Measurements from ENCODE around the gene NAV3.

Gene NAV3

GRCh38 chr12:77947746-77948145 lies 117.1 kb downstream of the NAV3 start:
- Histone ChIP-seq H2BK120ac (ENCODE audit: low read depth, low read length) (no peak overlapping the region), H3K9ac (ENCODE audit: low read depth, low read length, poor library complexity) (no peak overlapping the region), H2BK12ac (ENCODE audit: low read length) (no peak overlapping the region), H3K27me3 (ENCODE audit: control insufficient read depth in 3 of 3, insufficient read depth in 3 of 3, low read depth in 1 of 3, low read length in 3 of 3) (no peaks in the 10 kb centered on the region), H3K36me3 (replicated peaks in 1 of 2; ENCODE audit: control insufficient read depth in 2 of 2, insufficient read depth in 2 of 2, low read length in 2 of 2) (no peaks in the 10 kb centered on the region), H4K91ac (ENCODE audit: low read depth, low read length, poor library complexity) (no peak overlapping the region), H3K9me3 (replicated peaks in 1 of 2; ENCODE audit: control insufficient read depth in 2 of 2, insufficient read depth in 1 of 2, low read depth in 1 of 2, low read length in 2 of 2) (no peaks in the 10 kb centered on the region), H3K4ac (ENCODE audit: low read length) (no peak overlapping the region), H3K18ac (ENCODE audit: low read length) (no peak overlapping the region), H2AK5ac (ENCODE audit: low read depth, low read length) (no peak overlapping the region), H3K23ac (ENCODE audit: low read depth, low read length, poor library complexity) (no peak overlapping the region), H3K4me1 (ENCODE audit: control insufficient read depth in 2 of 2, insufficient read depth in 1 of 2, low read depth in 1 of 2, low read length in 2 of 2) (peaks cover 0 to 6% of the 10 kb centered on the region in 2 donors), H2AFZ (ENCODE audit: low read length) (no peak overlapping the region), H3K14ac (ENCODE audit: low read length) (no peak overlapping the region), H3K4me2 (ENCODE audit: insufficient read depth, low read length, poor library complexity, severe bottlenecking) (no peak overlapping the region), H2BK15ac (ENCODE audit: low read length) (no peak overlapping the region), H3K4me3 (ENCODE audit: low read length in 2 of 2) (no peak overlapping the region), H4K8ac (ENCODE audit: low read depth, low read length) (no peak overlapping the region), H3K79me1 (ENCODE audit: low read depth, low read length) (no peaks in the 10 kb centered on the region), H2BK5ac (ENCODE audit: low read length) (no peak overlapping the region), H3K27ac (replicated peaks; ENCODE audit: low read length) (no peak overlapping the region)
- no peak for DNase-seq (ENCODE audit: low spot score)
- WGBS, 2 donors (ENCODE audit: extremely low coverage in 2 of 2, insufficient read length in 2 of 2, insufficient replicate concordance in 1 of 2): no CpG with 5 or more reads among the region's 1 CpG

GRCh38 chr12:77949943-77950342 lies 119.2 kb downstream of the NAV3 start:
- no peak overlapping the region for H2AFZ ChIP-seq (ENCODE audit: low read length)
- no peak overlapping the region for H3K27ac ChIP-seq (replicated peaks; ENCODE audit: low read length)
- H2BK5ac ChIP-seq (ENCODE audit: low read length): no peak overlapping the region
- H3K4me1 ChIP-seq (ENCODE audit: control insufficient read depth in 2 of 2, insufficient read depth in 1 of 2, low read depth in 1 of 2, low read length in 2 of 2): peaks cover 0 to 6% of the 10 kb centered on the region in 2 donors
- H3K23ac ChIP-seq (ENCODE audit: low read depth, low read length, poor library complexity): no peak overlapping the region
- no peak overlapping the region for H3K14ac ChIP-seq (ENCODE audit: low read length)
- no peak overlapping the region for H2BK120ac ChIP-seq (ENCODE audit: low read depth, low read length)
- no peak overlapping the region for H2BK12ac ChIP-seq (ENCODE audit: low read length)
- H4K8ac ChIP-seq (ENCODE audit: low read depth, low read length): no peak overlapping the region
- H4K91ac ChIP-seq (ENCODE audit: low read depth, low read length, poor library complexity): no peak overlapping the region
- no peak for DNase-seq (ENCODE audit: low spot score)
- no peak overlapping the region for H3K4me3 ChIP-seq (ENCODE audit: low read length in 2 of 2)
- no peak overlapping the region for H3K9ac ChIP-seq (ENCODE audit: low read depth, low read length, poor library complexity)
- no peak overlapping the region for H2BK15ac ChIP-seq (ENCODE audit: low read length)
- H3K36me3 ChIP-seq (replicated peaks in 1 of 2; ENCODE audit: control insufficient read depth in 2 of 2, insufficient read depth in 2 of 2, low read length in 2 of 2): no peaks in the 10 kb centered on the region
- H3K9me3 ChIP-seq (replicated peaks in 1 of 2; ENCODE audit: control insufficient read depth in 2 of 2, insufficient read depth in 1 of 2, low read depth in 1 of 2, low read length in 2 of 2): no peaks in the 10 kb centered on the region
- H3K79me1 ChIP-seq (ENCODE audit: low read depth, low read length): no peaks in the 10 kb centered on the region
- no peak overlapping the region for H3K4me2 ChIP-seq (ENCODE audit: insufficient read depth, low read length, poor library complexity, severe bottlenecking)
- H2AK5ac ChIP-seq (ENCODE audit: low read depth, low read length): no peak overlapping the region
- H3K27me3 ChIP-seq (ENCODE audit: control insufficient read depth in 3 of 3, insufficient read depth in 3 of 3, low read depth in 1 of 3, low read length in 3 of 3): no peaks in the 10 kb centered on the region
- no peak overlapping the region for H3K18ac ChIP-seq (ENCODE audit: low read length)
- H3K4ac ChIP-seq (ENCODE audit: low read length): no peak overlapping the region

- no peak for DNase-seq (ENCODE audit: low spot score)
- Histone ChIP-seq H3K27me3 (ENCODE audit: control insufficient read depth in 3 of 3, insufficient read depth in 3 of 3, low read depth in 1 of 3, low read length in 3 of 3) (no peaks in the 10 kb centered on the region), H2BK12ac (ENCODE audit: low read length) (no peak overlapping the region), H3K4me1 (ENCODE audit: control insufficient read depth in 2 of 2, insufficient read depth in 1 of 2, low read depth in 1 of 2, low read length in 2 of 2) (no peaks in the 10 kb centered on the region), H3K9ac (ENCODE audit: low read depth, low read length, poor library complexity) (no peak overlapping the region), H3K23ac (ENCODE audit: low read depth, low read length, poor library complexity) (no peak overlapping the region), H2BK15ac (ENCODE audit: low read length) (no peak overlapping the region), H2BK120ac (ENCODE audit: low read depth, low read length) (no peak overlapping the region), H4K8ac (ENCODE audit: low read depth, low read length) (no peak overlapping the region), H3K4me2 (ENCODE audit: insufficient read depth, low read length, poor library complexity, severe bottlenecking) (no peak overlapping the region), H2AFZ (ENCODE audit: low read length) (no peak overlapping the region), H3K4ac (ENCODE audit: low read length) (no peak overlapping the region), H2BK5ac (ENCODE audit: low read length) (no peak overlapping the region), H3K4me3 (ENCODE audit: low read length in 2 of 2) (no peak overlapping the region), H3K18ac (ENCODE audit: low read length) (no peak overlapping the region), H4K91ac (ENCODE audit: low read depth, low read length, poor library complexity) (no peak overlapping the region), H3K27ac (replicated peaks; ENCODE audit: low read length) (no peak overlapping the region), H3K14ac (ENCODE audit: low read length) (no peak overlapping the region), H3K9me3 (replicated peaks in 1 of 2; ENCODE audit: control insufficient read depth in 2 of 2, insufficient read depth in 1 of 2, low read depth in 1 of 2, low read length in 2 of 2) (no peaks in the 10 kb centered on the region), H3K79me1 (ENCODE audit: low read depth, low read length) (no peaks in the 10 kb centered on the region), H2AK5ac (ENCODE audit: low read depth, low read length) (no peak overlapping the region), H3K36me3 (replicated peaks in 1 of 2; ENCODE audit: control insufficient read depth in 2 of 2, insufficient read depth in 2 of 2, low read length in 2 of 2) (no peaks in the 10 kb centered on the region)
- 100% methylated on average over 1 of the region's 7 CpGs; no CpG with 5 or more reads in 1 of the 2 donors for WGBS, 2 donors (ENCODE audit: extremely low coverage in 2 of 2, insufficient read length in 2 of 2, insufficient replicate concordance in 1 of 2)
Measured at GRCh38 chr12:77953528-77954205, 123.0 kb downstream of the NAV3 start.

- Histone ChIP-seq H3K36me3 (replicated peaks in 1 of 2; ENCODE audit: control insufficient read depth in 2 of 2, insufficient read depth in 2 of 2, low read length in 2 of 2) (no peaks in the 10 kb centered on the region), H2BK5ac (ENCODE audit: low read length) (no peak overlapping the region), H3K14ac (ENCODE audit: low read length) (no peak overlapping the region), H2BK15ac (ENCODE audit: low read length) (no peak overlapping the region), H3K27ac (replicated peaks; ENCODE audit: low read length) (no peak overlapping the region), H2BK120ac (ENCODE audit: low read depth, low read length) (no peak overlapping the region), H3K18ac (ENCODE audit: low read length) (no peak overlapping the region), H3K4me2 (ENCODE audit: insufficient read depth, low read length, poor library complexity, severe bottlenecking) (no peak overlapping the region), H2AK5ac (ENCODE audit: low read depth, low read length) (no peak overlapping the region), H2BK12ac (ENCODE audit: low read length) (no peak overlapping the region), H4K8ac (ENCODE audit: low read depth, low read length) (no peak overlapping the region), H3K4me1 (ENCODE audit: control insufficient read depth in 2 of 2, insufficient read depth in 1 of 2, low read depth in 1 of 2, low read length in 2 of 2) (no peaks in the 10 kb centered on the region), H2AFZ (ENCODE audit: low read length) (no peak overlapping the region), H3K9me3 (replicated peaks in 1 of 2; ENCODE audit: control insufficient read depth in 2 of 2, insufficient read depth in 1 of 2, low read depth in 1 of 2, low read length in 2 of 2) (no peaks in the 10 kb centered on the region), H3K4me3 (ENCODE audit: low read length in 2 of 2) (no peak overlapping the region), H3K79me1 (ENCODE audit: low read depth, low read length) (no peaks in the 10 kb centered on the region), H3K4ac (ENCODE audit: low read length) (no peak overlapping the region), H4K91ac (ENCODE audit: low read depth, low read length, poor library complexity) (no peak overlapping the region), H3K27me3 (ENCODE audit: control insufficient read depth in 3 of 3, insufficient read depth in 3 of 3, low read depth in 1 of 3, low read length in 3 of 3) (no peaks in the 10 kb centered on the region), H3K9ac (ENCODE audit: low read depth, low read length, poor library complexity) (no peak overlapping the region), H3K23ac (ENCODE audit: low read depth, low read length, poor library complexity) (no peak overlapping the region)
- no peak for DNase-seq (ENCODE audit: low spot score)
- WGBS, 2 donors (ENCODE audit: extremely low coverage in 2 of 2, insufficient read length in 2 of 2, insufficient replicate concordance in 1 of 2): no CpG with 5 or more reads among the region's 1 CpG
Measured at GRCh38 chr12:77954206-77954555, 123.5 kb downstream of the NAV3 start.

Measured in neuronal stem cell (in vitro differentiated cells).